Psoas muscle (tissue), 8 donors: Measurements from ENCODE around the gene OR2J1. TPM values are rescaled to one million over a fixed set of nuclear protein-coding genes. Genes with fewer than 3 reads are reported as not detected.

Experiments
- ATAC-seq, 4 donors: fragments of 200-7000 bp; cut with Tn5 transposase; one replicate each; pipeline ENCODE4 v1.9.1; 2020; ENCODE audit warnings: moderate library complexity in 3 of 4, mild to moderate bottlenecking in 2 of 4
- DNase-seq, 2 donors: peaks; one replicate each; pipeline ENCODE4 v3.0.0-alpha.2; 2020
- H3K27ac ChIP-seq: fragments of 200-600 bp; one replicate; pipeline ENCODE4 v1.8.0; 2022
- H3K27me3 ChIP-seq, 3 donors: fragments of 200-600 bp in 1 of 3; one replicate each; pipeline versions ENCODE4 v1.6.1 to v1.8.0; 2013 to 2022; ENCODE audit warnings: low read length in 2 of 3, mild to moderate bottlenecking in 2 of 3, moderate library complexity in 1 of 3; ENCODE audit not compliant: insufficient read depth in 3 of 3
- H3K36me3 ChIP-seq, 2 donors: fragments of 200-600 bp in 1 of 2; one replicate each; pipeline versions ENCODE4 v1.6.1 to v1.8.0; 2013 to 2022; ENCODE audit warnings: low read depth in 1 of 2, mild to moderate bottlenecking in 1 of 2, moderate library complexity in 1 of 2; ENCODE audit not compliant: insufficient read depth in 1 of 2
- H3K4me1 ChIP-seq: fragments of 200-600 bp; one replicate; pipeline ENCODE4 v1.8.0; 2022
- H3K4me3 ChIP-seq: fragments of 200-600 bp; one replicate; pipeline ENCODE4 v1.8.0; 2022; ENCODE audit warnings: mild to moderate bottlenecking
- H3K9me3 ChIP-seq: fragments of 200-600 bp; one replicate; pipeline ENCODE4 v1.8.0; 2022
- CTCF ChIP-seq: fragments of 200-600 bp; IDR thresholded peaks from one replicate; pipeline ENCODE4 v1.8.0; 2022; ENCODE audit warnings: antibody characterized with exemption
- WGBS, 3 donors: extraction: QIAGEN DNeasy Blood & Tissue Kit; methylation state at CpG; one replicate each; pipeline versions ENCODE4 v1.1.6 to v1.1.7; 2013; 5-methylcytosine and 5-hydroxymethylcytosine counted together
- intact Hi-C, 2 donors: fragments of 100-400 bp; cut with DNase I; formaldehyde crosslinking; loops; one replicate each; pipeline versions ENCODE4 v1.11.0 to v1.14.2; 2022
- long read RNA-seq, 2 donors: library from polyadenylated mRNA; unstranded; transcript quantifications; one replicate each; pipeline ENCODE4 v2.0.0, GENCODE V29; 2021
- polyA plus RNA-seq, 3 donors: library from polyadenylated mRNA; stranded (reverse); fragments of 200-250 nt; gene quantifications; one replicate each; pipeline ENCODE4 v1.2.3, GENCODE V29; 2013
- total RNA-seq, 4 donors: library from RNA; stranded (reverse); fragmentation: NEBNext Ultra II Directional in 2 of 4; extraction: Animal tissue kit (Norgen Biotek cat#: 25700) in 2 of 4; gene quantifications; one replicate each; pipeline versions ENCODE4 v1.2.1 to v1.2.4, GENCODE V29; 2021 to 2023
- donor health status: healthy with polysubstance abuse.
- donor health status: DM: no; HTN: no; CAD: no; lungs with moderate emphysema.
- donor health status: Bipolar disorder and iron deficiency.
- donor health status: healthy.
- donor health status: DM: yes; HTN: yes; CAD: no.
- donor health status: DM: no; HTN: no; CAD: no.
- donor health status: DM: no; HTN: no; CAD: no.
- donor health status: DM: yes; HTN: yes; CAD: no.

Gene OR2J1
- total RNA-seq (not detected), polyA plus RNA-seq (not detected)
- long read RNA-seq, donor 1 = 0 reads
- long read RNA-seq, donor 2 = 0 reads

- no peak within 1 kb of the TSS for H3K27ac ChIP-seq
- H3K4me3 ChIP-seq = no peak within 1 kb of the TSS
- WGBS, 3 donors = 61 to 72% (median 63%) methylated on average over 3 of the region's 3 CpGs
- no peaks in the 10 kb centered on the region for H3K36me3 ChIP-seq
- intact Hi-C loops = no loop called here
- TF ChIP-seq CTCF = no peak
- no peaks in the 10 kb centered on the region for H3K9me3 ChIP-seq
- no peaks in the 10 kb centered on the region for H3K27me3 ChIP-seq
- no peaks in the 10 kb centered on the region for H3K4me1 ChIP-seq
- no peak for DNase-seq
- no peak for ATAC-seq
Measured at GRCh38 chr6:29099190-29099589, at the start of gene OR2J1. Gene OR2J1, plus strand, starts transcription at chr6:29099490. Its CDS starts 1,453 bp downstream, at chr6:29100943.

DNA sequence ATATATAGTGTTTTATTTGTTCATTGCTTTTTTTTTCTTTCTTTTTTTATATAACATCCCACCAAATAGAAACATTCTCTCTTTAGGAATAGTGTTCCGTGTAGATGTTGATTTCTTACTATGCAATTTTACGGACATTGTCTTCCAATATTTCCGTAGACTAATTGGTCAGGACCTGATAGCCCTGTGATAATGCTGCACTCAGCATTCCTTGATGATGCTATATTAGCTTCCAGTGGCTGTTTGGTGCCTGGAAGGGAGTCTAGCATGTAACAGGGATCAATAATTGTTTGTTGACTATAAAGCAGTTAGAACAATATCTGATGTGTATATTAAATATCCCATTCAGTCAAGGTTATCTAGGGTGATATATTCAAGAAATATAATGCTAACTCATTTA lies 47.6 kb upstream of the OR2J1 start:
- TF ChIP-seq CTCF = no peak
- H3K27ac ChIP-seq = no peak overlapping the region
- no peak for DNase-seq
- WGBS, 3 donors = 81 to 85% (median 82%) methylated on average over 3 of the region's 3 CpGs
- peaks cover 11% of the 10 kb centered on the region for H3K9me3 ChIP-seq
- H3K27me3 ChIP-seq = no peaks in the 10 kb centered on the region
- H3K4me3 ChIP-seq = no peak overlapping the region
- no peaks in the 10 kb centered on the region for H3K36me3 ChIP-seq
- ATAC-seq = no peak
- H3K4me1 ChIP-seq = no peaks in the 10 kb centered on the region
- intact Hi-C loops = no loop called here

DNA sequence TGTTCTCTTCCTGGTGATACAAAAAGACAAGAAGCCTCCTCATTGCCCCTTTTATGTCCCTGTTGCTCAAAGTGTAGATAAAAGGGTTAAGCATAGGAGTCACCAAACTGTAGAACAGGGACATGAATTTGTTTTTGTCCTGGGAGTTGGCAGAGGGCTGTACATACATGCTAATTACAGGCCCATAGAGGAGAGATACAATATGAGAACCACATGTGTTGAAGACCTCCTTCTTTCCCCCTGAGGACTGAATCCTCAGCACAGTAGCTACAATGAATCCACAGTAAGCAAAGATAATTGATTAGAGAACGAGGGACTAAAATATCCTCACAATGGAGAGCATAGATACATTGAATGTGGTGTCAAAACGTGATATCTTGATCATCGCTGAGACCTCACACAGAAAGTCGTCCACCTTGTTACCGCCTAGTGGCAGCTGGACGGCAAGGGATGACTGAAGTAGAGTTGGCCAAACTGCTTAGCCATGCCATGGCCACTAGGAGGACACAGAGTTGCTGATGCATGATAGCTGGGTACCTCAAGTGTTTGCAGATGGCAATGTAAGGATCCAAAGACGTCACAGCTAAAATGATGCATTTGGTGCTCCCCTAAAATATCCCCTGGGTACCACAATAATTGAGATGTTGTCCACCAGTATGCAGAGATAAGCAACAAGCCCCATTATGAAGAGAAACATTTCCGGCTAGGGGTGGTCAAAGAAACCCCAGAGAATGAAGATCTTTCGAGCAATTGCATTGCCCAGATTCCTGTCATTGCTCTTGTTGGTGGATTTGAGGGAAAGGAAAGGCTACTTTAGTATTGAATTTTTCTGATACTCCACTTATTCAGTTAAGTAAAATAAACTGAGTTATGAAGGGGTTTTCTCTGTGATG lies 27.2 kb upstream of the OR2J1 start:
- Histone ChIP-seq H3K4me3 (no peak overlapping the region), H3K9me3 (no peaks in the 10 kb centered on the region), H3K36me3 (no peaks in the 10 kb centered on the region), H3K27ac (no peak overlapping the region), H3K27me3 (no peaks in the 10 kb centered on the region), H3K4me1 (no peaks in the 10 kb centered on the region)
- no peak for TF ChIP-seq CTCF
- WGBS, 3 donors = 29 to 32% (median 30%) methylated on average over 9 of the region's 9 CpGs
- intact Hi-C loops = no loop called here
- ATAC-seq = no peak
- DNase-seq = no peak

GRCh38 chr6:29079203-29079602 lies 20.1 kb upstream of the OR2J1 start:
- H3K4me1 ChIP-seq = no peaks in the 10 kb centered on the region
- intact Hi-C loops = no loop called here
- peaks cover 0 to 2% (median 0%) of the 10 kb centered on the region in 3 donors for H3K27me3 ChIP-seq
- H3K36me3 ChIP-seq = no peaks in the 10 kb centered on the region
- no peak overlapping the region for H3K27ac ChIP-seq
- 83 to 88% (median 85%) methylated on average over 1 of the region's 1 CpG for WGBS, 3 donors
- TF ChIP-seq CTCF = no peak
- ATAC-seq (no peak), DNase-seq (no peak)
- no peak overlapping the region for H3K4me3 ChIP-seq
- H3K9me3 ChIP-seq = no peaks in the 10 kb centered on the region
